GM21529 (cell line): Measurements from ENCODE around the gene RAB11FIP4.

Experiments
- ATAC-seq: cut with Tn5 transposase; IDR thresholded peaks from one replicate; pipeline ENCODE4 v1.9.1; 2021; ENCODE audit not compliant: unreplicated experiment

Gene RAB11FIP4

DNA sequence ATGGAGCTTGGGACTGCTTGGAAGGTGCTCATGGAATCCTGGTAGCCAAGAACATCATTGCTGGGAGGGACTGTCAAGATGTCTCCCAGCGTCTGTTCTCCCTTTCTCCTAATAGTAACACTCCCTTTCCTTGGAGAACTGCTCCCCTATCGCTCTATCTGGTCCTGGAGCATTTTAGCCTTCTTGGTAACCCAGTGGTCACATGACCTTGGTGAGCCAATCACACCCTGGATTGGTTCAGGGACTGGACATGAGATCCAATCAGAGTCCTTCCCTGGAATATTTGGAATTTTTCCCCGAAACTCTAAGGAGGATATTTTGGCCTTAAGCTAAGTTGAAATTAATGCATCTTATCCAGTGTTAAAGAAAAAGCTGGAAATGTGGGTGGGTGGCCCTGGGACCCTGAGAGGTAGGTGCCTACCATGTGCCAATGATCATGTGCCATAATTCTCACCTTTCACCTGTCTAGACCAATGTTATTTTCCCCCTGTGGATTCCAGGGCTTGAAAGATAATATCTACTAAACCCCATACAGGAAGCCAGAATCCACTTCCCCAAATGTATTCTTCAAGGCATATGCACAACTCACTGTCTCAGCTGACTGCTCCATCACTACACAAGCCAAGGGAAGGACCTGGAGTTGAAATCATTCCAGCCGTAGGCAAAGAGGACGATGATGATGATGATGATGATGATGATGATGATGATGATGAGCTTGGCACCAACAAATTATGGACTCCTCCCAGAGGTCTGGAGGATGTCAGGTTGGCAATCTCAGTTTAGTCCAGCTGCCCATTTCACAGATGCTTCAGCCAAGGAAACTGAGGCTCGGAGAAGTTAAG is 193.2 kb downstream of the RAB11FIP4 start:
- no peak for ATAC-seq

DNA sequence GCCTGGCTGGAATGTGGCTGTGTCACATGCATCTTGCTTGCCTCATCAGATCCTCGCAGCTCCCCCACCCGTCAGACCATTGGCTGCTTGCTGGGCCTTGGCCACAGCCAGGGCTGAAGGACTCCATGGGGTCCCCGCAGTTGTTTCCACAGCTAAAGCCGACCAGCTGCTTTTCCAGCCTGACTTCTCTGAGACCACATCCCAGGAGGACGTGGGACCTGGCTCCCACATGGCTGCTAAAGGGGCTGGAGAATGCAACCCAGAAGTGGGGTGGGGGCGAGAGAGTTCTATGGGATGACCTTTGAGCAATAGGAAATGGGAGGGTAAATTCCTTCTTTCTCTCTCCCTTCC is 193.8 kb downstream of the RAB11FIP4 start:
- no peak for ATAC-seq

DNA sequence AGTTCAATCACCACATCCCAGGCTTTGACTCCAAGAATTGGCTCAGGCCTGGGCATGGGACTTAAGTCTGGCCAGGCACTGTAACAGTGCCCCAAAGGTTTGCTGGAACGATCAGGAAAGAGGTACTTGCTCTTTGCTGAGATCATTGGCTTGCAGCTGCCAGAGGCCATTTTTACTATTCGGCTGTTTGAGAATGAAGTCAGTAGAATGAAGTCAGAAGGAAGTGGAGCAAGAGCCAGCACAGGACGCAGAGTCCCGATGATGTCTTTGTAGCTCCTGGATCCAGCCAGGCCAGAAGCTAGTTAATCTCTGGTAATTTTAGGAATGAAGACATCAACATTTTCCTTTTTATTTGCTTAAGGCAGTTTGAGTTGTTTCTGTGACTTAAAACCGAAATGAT is 195.5 kb downstream of the RAB11FIP4 start:
- no peak for ATAC-seq

DNA sequence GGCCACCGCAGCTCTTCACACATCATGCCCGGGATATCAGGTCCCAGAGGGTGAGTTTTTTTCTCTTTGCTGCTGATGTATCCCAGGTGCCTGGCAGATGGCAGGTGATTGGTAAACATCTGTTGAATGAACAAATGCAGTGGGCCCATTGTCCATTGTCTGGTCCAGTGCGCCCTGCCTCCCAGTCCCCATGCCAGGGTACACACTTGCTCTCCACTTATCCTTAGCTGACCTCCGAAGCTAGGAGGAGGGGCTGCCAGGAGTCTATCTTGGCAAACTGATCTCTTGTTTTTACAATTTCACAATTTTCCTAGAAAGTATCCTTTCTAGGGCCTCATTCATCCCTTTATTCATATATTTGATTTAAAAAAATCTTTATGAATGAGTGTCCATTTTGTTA is 196.0 kb downstream of the RAB11FIP4 start:
- ATAC-seq, result no peak
